HEK293 (cell line): Measurements from ENCODE around the gene GBA2.

ENCODE experiments used
- CTCF ChIA-PET: fragments of 350-600 bp; formaldehyde crosslinking; extraction: SDS; loops from one replicate; lab custom pipeline; 2021; ENCODE audit warnings: antibody characterized with exemption; lab: Yijun Ruan, JAX
- POLR2A ChIA-PET: fragments of 300-600 bp; formaldehyde crosslinking; extraction: SDS; loops from one replicate; lab custom pipeline; 2020; ENCODE audit warnings: antibody characterized with exemption, inconsistent platforms; lab: Yijun Ruan, JAX
- H3K27ac ChIP-seq: fragments of 200-500 bp; sonication (Bioruptor generic); 2 replicates; pipeline ENCODE4 v1.5.1; 2014; ENCODE audit warnings: low read depth, low read length, control low read depth, inconsistent platforms; ENCODE audit errors: extremely low read depth
- H3K36me3 ChIP-seq, 2 experiments: fragments of 200-500 bp in 1 of 2; sonication (Bioruptor generic) in 1 of 2; 1 replicate in 1 of 2; 2 replicates in 1 of 2; pipeline ENCODE4 v1.5.1; 2014 to 2017; ENCODE audit warnings: inconsistent platforms in 2 of 2, low read length in 2 of 2; ENCODE audit not compliant: control insufficient read depth in 2 of 2, insufficient read depth in 1 of 2
- H3K4me1 ChIP-seq: fragments of 200-500 bp; sonication (Bioruptor generic); 2 replicates; pipeline ENCODE4 v1.5.1; 2014; ENCODE audit warnings: mild to moderate bottlenecking, low read length, inconsistent platforms; ENCODE audit not compliant: control insufficient read depth, insufficient read depth
- H3K4me3 ChIP-seq: 2 replicates; pipeline ENCODE4 v1.5.1; 2011; ENCODE audit warnings: low read depth, mild to moderate bottlenecking, control low read depth, low read length, moderate library complexity
- H3K9me3 ChIP-seq: fragments of 200-500 bp; sonication (Bioruptor generic); 2 replicates; pipeline ENCODE4 v1.5.1; 2014; ENCODE audit warnings: low read depth, low read length, inconsistent platforms; ENCODE audit not compliant: control insufficient read depth, insufficient read depth
- ZNF155 ChIP-seq: fragments of 450-650 bp; formaldehyde crosslinking; IDR thresholded peaks from 2 replicates; pipeline ENCODE4 v1.5.1; 2016; ENCODE audit warnings: missing biosample characterization, missing genetic modification characterization
- TF ChIP-seq, protein P1 (sequence below): fragments of 450-650 bp; formaldehyde crosslinking; IDR thresholded peaks from 2 replicates; pipeline ENCODE4 v1.5.1; 2016; ENCODE audit warnings: missing biosample characterization, missing genetic modification characterization

GBA2 gene

GRCh38 chr9:35687306-35687705 is 61.7 kb downstream of the GBA2 start:
- no peak overlapping the region for H3K4me3 ChIP-seq
- H3K27ac ChIP-seq = no peak overlapping the region
- H3K4me1 ChIP-seq = peaks cover 3% of the 10 kb centered on the region; the same call in 1 of the 2 replicates
- ChIA-PET POLR2A (interaction anchor here (0.8 to 2.3 kb wide), 4 partner anchors 22 to 44 kb away, joined by 3 to 7 read pairs (median 5); partner anchors contain the start of gene ARHGEF39), CTCF (interaction anchor here (1.4 to 2.4 kb wide), 5 partner anchors 9 to 42 kb away, joined by 5 to 23 read pairs (median 9); partner anchors contain the start of gene CCDC107)
- peaks cover 0 to 32% of the 10 kb centered on the region in 2 experiments; a peak in 1 of 3 replicates for H3K36me3 ChIP-seq
- no peak for TF ChIP-seq ZNF155 (tag by site-specific recombination)
- TF ChIP-seq, protein P1, sequence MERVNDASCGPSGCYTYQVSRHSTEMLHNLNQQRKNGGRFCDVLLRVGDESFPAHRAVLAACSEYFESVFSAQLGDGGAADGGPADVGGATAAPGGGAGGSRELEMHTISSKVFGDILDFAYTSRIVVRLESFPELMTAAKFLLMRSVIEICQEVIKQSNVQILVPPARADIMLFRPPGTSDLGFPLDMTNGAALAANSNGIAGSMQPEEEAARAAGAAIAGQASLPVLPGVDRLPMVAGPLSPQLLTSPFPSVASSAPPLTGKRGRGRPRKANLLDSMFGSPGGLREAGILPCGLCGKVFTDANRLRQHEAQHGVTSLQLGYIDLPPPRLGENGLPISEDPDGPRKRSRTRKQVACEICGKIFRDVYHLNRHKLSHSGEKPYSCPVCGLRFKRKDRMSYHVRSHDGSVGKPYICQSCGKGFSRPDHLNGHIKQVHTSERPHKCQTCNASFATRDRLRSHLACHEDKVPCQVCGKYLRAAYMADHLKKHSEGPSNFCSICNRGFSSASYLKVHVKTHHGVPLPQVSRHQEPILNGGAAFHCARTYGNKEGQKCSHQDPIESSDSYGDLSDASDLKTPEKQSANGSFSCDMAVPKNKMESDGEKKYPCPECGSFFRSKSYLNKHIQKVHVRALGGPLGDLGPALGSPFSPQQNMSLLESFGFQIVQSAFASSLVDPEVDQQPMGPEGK (tag by site-specific recombination) = 0 out of 2 replicates have a peak, but pooled peaks have one; percentile 3
- H3K9me3 ChIP-seq = no peaks in the 10 kb centered on the region
